HEK293 (cell line): ENCODE results near the gene IGSF3.

Experiments used
- CTCF ChIA-PET: fragments of 350-600 bp; formaldehyde crosslinking; extraction: SDS; loops from one replicate; lab custom pipeline; 2021; ENCODE audit warnings: antibody characterized with exemption; lab: Yijun Ruan, JAX
- POLR2A ChIA-PET: fragments of 300-600 bp; formaldehyde crosslinking; extraction: SDS; loops from one replicate; lab custom pipeline; 2020; ENCODE audit warnings: antibody characterized with exemption, inconsistent platforms; lab: Yijun Ruan, JAX
- H3K27ac ChIP-seq: fragments of 200-500 bp; sonication (Bioruptor generic); 2 replicates; pipeline ENCODE4 v1.5.1; 2014; ENCODE audit warnings: low read depth, low read length, control low read depth, inconsistent platforms; ENCODE audit errors: extremely low read depth
- H3K36me3 ChIP-seq, 2 experiments: fragments of 200-500 bp in 1 of 2; sonication (Bioruptor generic) in 1 of 2; 1 replicate in 1 of 2; 2 replicates in 1 of 2; pipeline ENCODE4 v1.5.1; 2014 to 2017; ENCODE audit warnings: inconsistent platforms in 2 of 2, low read length in 2 of 2; ENCODE audit not compliant: control insufficient read depth in 2 of 2, insufficient read depth in 1 of 2
- H3K4me1 ChIP-seq: fragments of 200-500 bp; sonication (Bioruptor generic); 2 replicates; pipeline ENCODE4 v1.5.1; 2014; ENCODE audit warnings: mild to moderate bottlenecking, low read length, inconsistent platforms; ENCODE audit not compliant: control insufficient read depth, insufficient read depth
- H3K4me3 ChIP-seq: 2 replicates; pipeline ENCODE4 v1.5.1; 2011; ENCODE audit warnings: low read depth, mild to moderate bottlenecking, control low read depth, low read length, moderate library complexity
- H3K9me3 ChIP-seq: fragments of 200-500 bp; sonication (Bioruptor generic); 2 replicates; pipeline ENCODE4 v1.5.1; 2014; ENCODE audit warnings: low read depth, low read length, inconsistent platforms; ENCODE audit not compliant: control insufficient read depth, insufficient read depth
- HOXD13 ChIP-seq: sonication (generic); formaldehyde crosslinking; IDR thresholded peaks from 2 replicates; pipeline ENCODE4 v1.8.0; 2022; ENCODE audit warnings: missing genetic modification reagents, borderline replicate concordance
- KLF7 ChIP-seq: fragments of 450-650 bp; formaldehyde crosslinking; IDR thresholded peaks from 2 replicates; pipeline ENCODE4 v1.5.1; 2016; ENCODE audit warnings: missing biosample characterization, missing genetic modification characterization, borderline replicate concordance
- MYNN ChIP-seq: fragments of 450-650 bp; formaldehyde crosslinking; IDR thresholded peaks from 2 replicates; pipeline ENCODE4 v1.5.1; 2016; ENCODE audit warnings: missing biosample characterization, missing genetic modification characterization, borderline replicate concordance
- ZBTB10 ChIP-seq: fragments of 450-650 bp; formaldehyde crosslinking; IDR thresholded peaks from 2 replicates; pipeline ENCODE4 v1.5.1; 2016; ENCODE audit warnings: missing biosample characterization, missing genetic modification characterization
- ZBTB44 ChIP-seq: fragments of 450-650 bp; IDR thresholded peaks from 2 replicates; pipeline ENCODE4 v1.5.1; 2018; ENCODE audit warnings: missing biosample characterization, mild to moderate bottlenecking, missing genetic modification characterization
- ZBTB6 ChIP-seq: fragments of 450-650 bp; formaldehyde crosslinking; IDR thresholded peaks from 2 replicates; pipeline ENCODE4 v1.5.1; 2017; ENCODE audit warnings: missing biosample characterization, missing genetic modification characterization
- ZFP69B ChIP-seq: fragments of 450-650 bp; formaldehyde crosslinking; IDR thresholded peaks from 2 replicates; pipeline ENCODE4 v1.5.1; 2016; ENCODE audit warnings: missing biosample characterization, missing genetic modification characterization
- ZNF138 ChIP-seq: fragments of 450-650 bp; formaldehyde crosslinking; IDR thresholded peaks from 2 replicates; pipeline ENCODE4 v1.5.1; 2016; ENCODE audit warnings: missing biosample characterization, missing genetic modification characterization, borderline replicate concordance
- ZNF24 ChIP-seq: fragments of 450-650 bp; formaldehyde crosslinking; IDR thresholded peaks from 2 replicates; pipeline ENCODE4 v1.5.1; 2016; ENCODE audit warnings: missing biosample characterization, missing genetic modification characterization
- ZNF704 ChIP-seq: fragments of 450-650 bp; formaldehyde crosslinking; IDR thresholded peaks from 2 replicates; pipeline ENCODE4 v1.5.1; 2016; ENCODE audit warnings: missing biosample characterization, missing genetic modification characterization
- TF ChIP-seq, protein P1 (sequence below): fragments of 450-650 bp; formaldehyde crosslinking; IDR thresholded peaks from 2 replicates; pipeline ENCODE4 v1.5.1; 2016; ENCODE audit warnings: missing biosample characterization, missing genetic modification characterization
- TF ChIP-seq, protein P2 (sequence below): fragments of 450-650 bp; formaldehyde crosslinking; conservative IDR thresholded peaks from 2 replicates; pipeline ENCODE4 v1.5.1; 2016; ENCODE audit warnings: low read depth, missing biosample characterization, missing genetic modification characterization

Gene IGSF3

GRCh38 chr1:116713474-116713873, 45.9 kb upstream of the IGSF3 start (continued):
- TF ChIP-seq ZNF704 (tag by site-specific recombination) (no peak), ZNF138 (tag by site-specific recombination) (no peak)

- H3K4me1 ChIP-seq = no peaks in the 10 kb centered on the region
- no peaks in the 10 kb centered on the region for H3K9me3 ChIP-seq
- H3K4me3 ChIP-seq = no peak overlapping the region
- TF ChIP-seq ZBTB44 (tag by site-specific recombination) (no peak), HOXD13 (CRISPR knock-in tag) (no peak), ZBTB6 (tag by site-specific recombination) (no peak), ZNF24 (tag by site-specific recombination) (no peak), ZFP69B (tag by site-specific recombination) (no peak), KLF7 (no peak), ZBTB10 (tag by site-specific recombination) (no peak), MYNN (tag by site-specific recombination) (no peak)
- TF ChIP-seq, protein P1, sequence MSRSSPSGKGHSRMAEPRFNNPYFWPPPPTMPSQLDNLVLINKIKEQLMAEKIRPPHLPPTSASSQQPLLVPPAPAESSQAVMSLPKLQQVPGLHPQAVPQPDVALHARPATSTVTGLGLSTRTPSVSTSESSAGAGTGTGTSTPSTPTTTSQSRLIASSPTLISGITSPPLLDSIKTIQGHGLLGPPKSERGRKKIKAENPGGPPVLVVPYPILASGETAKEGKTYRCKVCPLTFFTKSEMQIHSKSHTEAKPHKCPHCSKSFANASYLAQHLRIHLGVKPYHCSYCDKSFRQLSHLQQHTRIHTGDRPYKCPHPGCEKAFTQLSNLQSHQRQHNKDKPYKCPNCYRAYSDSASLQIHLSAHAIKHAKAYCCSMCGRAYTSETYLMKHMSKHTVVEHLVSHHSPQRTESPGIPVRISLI (tag by site-specific recombination) = no peak
- TF ChIP-seq, protein P2, sequence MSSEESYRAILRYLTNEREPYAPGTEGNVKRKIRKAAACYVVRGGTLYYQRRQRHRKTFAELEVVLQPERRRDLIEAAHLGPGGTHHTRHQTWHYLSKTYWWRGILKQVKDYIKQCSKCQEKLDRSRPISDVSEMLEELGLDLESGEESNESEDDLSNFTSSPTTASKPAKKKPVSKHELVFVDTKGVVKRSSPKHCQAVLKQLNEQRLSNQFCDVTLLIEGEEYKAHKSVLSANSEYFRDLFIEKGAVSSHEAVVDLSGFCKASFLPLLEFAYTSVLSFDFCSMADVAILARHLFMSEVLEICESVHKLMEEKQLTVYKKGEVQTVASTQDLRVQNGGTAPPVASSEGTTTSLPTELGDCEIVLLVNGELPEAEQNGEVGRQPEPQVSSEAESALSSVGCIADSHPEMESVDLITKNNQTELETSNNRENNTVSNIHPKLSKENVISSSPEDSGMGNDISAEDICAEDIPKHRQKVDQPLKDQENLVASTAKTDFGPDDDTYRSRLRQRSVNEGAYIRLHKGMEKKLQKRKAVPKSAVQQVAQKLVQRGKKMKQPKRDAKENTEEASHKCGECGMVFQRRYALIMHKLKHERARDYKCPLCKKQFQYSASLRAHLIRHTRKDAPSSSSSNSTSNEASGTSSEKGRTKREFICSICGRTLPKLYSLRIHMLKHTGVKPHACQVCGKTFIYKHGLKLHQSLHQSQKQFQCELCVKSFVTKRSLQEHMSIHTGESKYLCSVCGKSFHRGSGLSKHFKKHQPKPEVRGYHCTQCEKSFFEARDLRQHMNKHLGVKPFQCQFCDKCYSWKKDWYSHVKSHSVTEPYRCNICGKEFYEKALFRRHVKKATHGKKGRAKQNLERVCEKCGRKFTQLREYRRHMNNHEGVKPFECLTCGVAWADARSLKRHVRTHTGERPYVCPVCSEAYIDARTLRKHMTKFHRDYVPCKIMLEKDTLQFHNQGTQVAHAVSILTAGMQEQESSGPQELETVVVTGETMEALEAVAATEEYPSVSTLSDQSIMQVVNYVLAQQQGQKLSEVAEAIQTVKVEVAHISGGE (tag by site-specific recombination) = no peak
- no peak overlapping the region for H3K27ac ChIP-seq
- H3K36me3 ChIP-seq = no peaks in the 10 kb centered on the region
- ChIA-PET POLR2A (no interaction called here), CTCF (interaction anchor here (1.4 to 2.0 kb wide), 2 partner anchors 11 to 12 kb away, joined by 6 to 7 read pairs; no protein-coding TSS in a partner anchor)
Measured at GRCh38 chr1:116712510-116712909, 45.0 kb upstream of the IGSF3 start.
